HAP-1 (cell line): ENCODE data around the gene B3GNT8.

ENCODE experiments used
- DNase-seq, 2 experiments: peaks; one replicate each; pipeline ENCODE4 v3.0.0-alpha.2; 2016 to 2020; ENCODE audit warnings: low spot score in 2 of 2
- H3K27me3 ChIP-seq: fragments of 250-450 bp; sonication (Bioruptor Pico); 2 replicates; pipeline ENCODE4 v1.5.1; 2020; ENCODE audit warnings: low read depth, mild to moderate bottlenecking, moderate library complexity
- H3K36me3 ChIP-seq: fragments of 250-450 bp; sonication (Bioruptor Pico); replicated peaks from 2 replicates; pipeline ENCODE4 v1.5.1; 2020; ENCODE audit warnings: mild to moderate bottlenecking
- H3K4me1 ChIP-seq: fragments of 250-450 bp; sonication (Bioruptor Pico); 2 replicates; pipeline ENCODE4 v1.5.1; 2020; ENCODE audit warnings: mild to moderate bottlenecking
- H3K4me3 ChIP-seq: fragments of 250-450 bp; sonication (Bioruptor Pico); 2 replicates; pipeline ENCODE4 v1.5.1; 2020; ENCODE audit warnings: mild to moderate bottlenecking, moderate library complexity
- H3K9me3 ChIP-seq: fragments of 250-450 bp; sonication (Bioruptor Pico); 2 replicates; pipeline ENCODE4 v1.5.1; 2020; ENCODE audit warnings: mild to moderate bottlenecking, moderate library complexity
- in situ Hi-C: fragments of 300-500 bp; cut with MboI; formaldehyde crosslinking; loops from 3 replicates; pipeline ENCODE4 v1.14.3; 2020; ENCODE audit warnings: low sequenced_read_pairs, inconsistent platforms, mixed read lengths

Gene B3GNT8

GRCh38 chr19:41376241-41376997 lies 50.8 kb downstream of the B3GNT8 start, which contains the start of gene TMEM91:
Gene TMEM91, plus strand, starts transcription at chr19:41376533. Its CDS starts 1,777 bp downstream, at chr19:41378310.
- H3K4me1 ChIP-seq, result no peaks in the 10 kb centered on the region
- in situ Hi-C loops, result no loop called here
- no peak for DNase-seq

More at GRCh38 chr19:41376241-41376997, 50.8 kb downstream of the B3GNT8 start, which contains the start of gene TMEM91:
- Histone ChIP-seq H3K4me3 (no peak within 1 kb of the TSS), H3K9me3 (no peaks in the 10 kb centered on the region), H3K36me3 (no peaks in the 10 kb centered on the region), H3K27me3 (no peaks in the 10 kb centered on the region)
